ENCODE measurements around the gene TPST2. TPM values are rescaled to one million over a fixed set of nuclear protein-coding genes. Genes with fewer than 3 reads are reported as not detected.

The TPST2 gene
- total RNA-seq, 1 experiment from 2014 or later = 11.8 TPM

GRCh38 chr22:26588729-26589366 is 1.1 kb downstream of the TPST2 start (continued):
- no peak for TF ChIP-seq CEBPB (IDR thresholded peaks at IDR 0.05; ENCODE audit: low read depth)
- no peak for TF ChIP-seq RAD21 (IDR thresholded peaks at IDR 0.05; ENCODE audit: low read depth)
- no peak for TF ChIP-seq SIN3A (IDR thresholded peaks at IDR 0.05; ENCODE audit: low read depth)
- TF ChIP-seq ZNF274 (IDR thresholded peaks at IDR 0.05; ENCODE audit: low read depth, low read length) = no peak
- no peak for TF ChIP-seq SP1 (IDR thresholded peaks at IDR 0.05; ENCODE audit: low read depth)
- TF ChIP-seq YY1 (IDR thresholded peaks at IDR 0.05; ENCODE audit: extremely low read depth, insufficient replicate concordance, low read depth, low read length) = no peak

DNA sequence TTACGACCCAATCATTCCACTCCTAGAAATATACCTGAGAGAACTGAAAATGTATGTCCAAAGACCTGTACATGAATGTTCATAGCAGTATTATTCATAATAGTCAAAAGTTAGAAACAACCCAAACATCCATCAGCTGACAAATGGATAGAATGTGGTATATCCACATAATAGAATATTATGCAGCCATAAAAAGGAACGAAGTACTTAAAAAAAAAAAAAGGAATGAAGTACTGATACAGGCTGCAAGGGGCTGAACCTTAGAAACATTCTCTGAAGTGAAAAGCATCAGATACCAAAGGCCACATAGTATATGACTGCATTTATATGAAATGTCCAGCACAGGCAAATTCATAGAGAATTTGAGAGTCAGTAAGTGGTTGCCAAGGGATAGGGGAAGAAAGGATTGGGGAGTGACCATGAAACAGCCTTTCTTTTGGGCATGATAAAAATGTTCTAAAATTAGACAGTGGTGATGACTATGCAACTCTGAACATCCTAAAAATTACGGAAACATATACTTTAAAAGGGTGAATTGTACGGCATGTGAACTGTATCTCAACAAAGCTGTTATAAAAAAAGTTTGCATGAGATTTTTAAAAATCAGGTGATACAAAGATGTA is 1.8 kb downstream of the TPST2 start:
- Histone ChIP-seq H3K27ac (ENCODE audit: low read depth, low read length) (no peak overlapping the region), H3K4me3 (replicated peaks in 1 of 2; ENCODE audit: low read depth in 1 of 2, low read length in 2 of 2) (no peak overlapping the region), H3K9ac (ENCODE audit: low read length) (no peak overlapping the region), H4K20me1 (ENCODE audit: insufficient read depth) (no peaks in the 10 kb centered on the region), H3K4me1 (ENCODE audit: control insufficient read depth in 1 of 2, insufficient read depth in 2 of 2, low read length in 2 of 2) (peaks cover 8 to 19% of the 10 kb centered on the region in 2 experiments; a peak in 3 of 4 replicates), H3K9me2 (ENCODE audit: insufficient read depth) (no peaks in the 10 kb centered on the region), H3K9me3 (ENCODE audit: control insufficient read depth in 1 of 2, insufficient read depth in 1 of 2, low read depth in 1 of 2, low read length in 2 of 2) (no peaks in the 10 kb centered on the region), H3K79me2 (ENCODE audit: insufficient read depth, low read length) (peaks cover 22% of the 10 kb centered on the region; the same call in 1 of the 2 replicates), H3K4me2 (ENCODE audit: low read length) (no peak overlapping the region), H2AFZ (ENCODE audit: low read depth, low read length, poor library complexity, severe bottlenecking) (no peak overlapping the region), H3K36me3 (ENCODE audit: control insufficient read depth in 1 of 2, insufficient read depth in 2 of 2, low read length in 2 of 2) (no peaks in the 10 kb centered on the region), H3K27me3 (ENCODE audit: insufficient read depth, low read length) (no peaks in the 10 kb centered on the region)
- ATAC-seq (no peak), DNase-seq (ENCODE audit: low read depth, low spot score) (no peak)
- intact Hi-C loops (cut with micrococcal nuclease) = no loop called here
- CTCF ChIA-PET = no interaction called here
- BruUV-seq (replicated peaks) = TSS peak; percentile 55
- POLR2A ChIA-PET = no interaction called here
- RAD21 ChIA-PET (ENCODE audit: low non-redundant PET in 1 of 2, low total read pairs in 2 of 2, uncharacterized antibody in 2 of 2, unreplicated experiment in 2 of 2) = no interaction called here
- TF ChIP-seq ZFX (IDR thresholded peaks at IDR 0.05) (no peak), ELF1 (IDR thresholded peaks at IDR 0.05; ENCODE audit: borderline replicate concordance, low read depth) (no peak), RAD21 (IDR thresholded peaks at IDR 0.05; ENCODE audit: low read depth) (no peak), SRF (IDR thresholded peaks at IDR 0.05; ENCODE audit: low read depth) (no peak), EGR1 (IDR thresholded peaks at IDR 0.05; ENCODE audit: low read depth) (no peak)
- TF ChIP-seq, protein P1, sequence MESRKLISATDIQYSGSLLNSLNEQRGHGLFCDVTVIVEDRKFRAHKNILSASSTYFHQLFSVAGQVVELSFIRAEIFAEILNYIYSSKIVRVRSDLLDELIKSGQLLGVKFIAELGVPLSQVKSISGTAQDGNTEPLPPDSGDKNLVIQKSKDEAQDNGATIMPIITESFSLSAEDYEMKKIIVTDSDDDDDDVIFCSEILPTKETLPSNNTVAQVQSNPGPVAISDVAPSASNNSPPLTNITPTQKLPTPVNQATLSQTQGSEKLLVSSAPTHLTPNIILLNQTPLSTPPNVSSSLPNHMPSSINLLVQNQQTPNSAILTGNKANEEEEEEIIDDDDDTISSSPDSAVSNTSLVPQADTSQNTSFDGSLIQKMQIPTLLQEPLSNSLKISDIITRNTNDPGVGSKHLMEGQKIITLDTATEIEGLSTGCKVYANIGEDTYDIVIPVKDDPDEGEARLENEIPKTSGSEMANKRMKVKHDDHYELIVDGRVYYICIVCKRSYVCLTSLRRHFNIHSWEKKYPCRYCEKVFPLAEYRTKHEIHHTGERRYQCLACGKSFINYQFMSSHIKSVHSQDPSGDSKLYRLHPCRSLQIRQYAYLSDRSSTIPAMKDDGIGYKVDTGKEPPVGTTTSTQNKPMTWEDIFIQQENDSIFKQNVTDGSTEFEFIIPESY (IDR thresholded peaks at IDR 0.05; ENCODE audit: extremely low read depth, insufficient replicate concordance, low read length) = no peak
- TF ChIP-seq, protein P2, sequence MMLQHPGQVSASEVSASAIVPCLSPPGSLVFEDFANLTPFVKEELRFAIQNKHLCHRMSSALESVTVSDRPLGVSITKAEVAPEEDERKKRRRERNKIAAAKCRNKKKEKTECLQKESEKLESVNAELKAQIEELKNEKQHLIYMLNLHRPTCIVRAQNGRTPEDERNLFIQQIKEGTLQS (IDR thresholded peaks at IDR 0.05) = no peak

All from HCT116 (cell line).